Upper lobe of left lung (tissue), 4 donors: Measurements from ENCODE around the gene MCCC1.

Experiments used
- EP300 ChIP-seq, 4 donors: sonication (generic); formaldehyde crosslinking; IDR thresholded peaks; one replicate each; pipeline ENCODE4 v1.5.1; 2017; ENCODE audit warnings: antibody characterized with exemption in 4 of 4, control low read depth in 2 of 4
- POLR2A ChIP-seq, 4 donors: fragments of 450-650 bp; IDR thresholded peaks; one replicate each; pipeline ENCODE4 v1.5.1; 2016 to 2017; ENCODE audit warnings: antibody characterized with exemption in 4 of 4, mild to moderate bottlenecking in 2 of 4
- POLR2AphosphoS5 ChIP-seq, 2 donors: sonication (generic); formaldehyde crosslinking; IDR thresholded peaks; one replicate each; pipeline ENCODE4 v1.5.1; 2017; ENCODE audit warnings: antibody characterized with exemption in 2 of 2
- TF ChIP-seq, protein P1 (sequence below), 6 experiments: fragments of 450-650 bp in 4 of 6; fragments of 200-600 bp in 2 of 6; sonication (generic) in 2 of 6; IDR thresholded peaks; one replicate each; pipeline ENCODE4 v1.5.1; 2016 to 2019; ENCODE audit warnings: antibody characterized with exemption in 6 of 6

DNA sequence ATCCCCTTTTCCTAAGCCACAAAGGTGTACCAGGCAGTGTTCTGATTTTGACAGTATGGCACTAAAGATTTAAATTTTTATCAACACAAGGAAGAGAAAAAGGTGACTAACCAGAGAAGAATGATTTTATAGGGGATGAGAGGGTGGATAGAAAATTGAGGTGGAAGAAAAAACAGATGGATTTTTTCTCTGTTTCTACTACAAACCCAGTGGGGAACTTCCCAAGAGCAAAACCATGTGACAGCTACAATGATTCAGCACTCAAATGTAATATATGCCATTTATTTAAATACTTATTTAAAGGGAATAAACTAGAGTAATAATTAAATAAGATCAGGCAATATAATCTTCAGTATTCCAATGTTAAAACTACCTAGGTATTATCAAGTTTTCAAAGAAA, 130.0 kb downstream of the MCCC1 start:
- TF ChIP-seq, protein P1, sequence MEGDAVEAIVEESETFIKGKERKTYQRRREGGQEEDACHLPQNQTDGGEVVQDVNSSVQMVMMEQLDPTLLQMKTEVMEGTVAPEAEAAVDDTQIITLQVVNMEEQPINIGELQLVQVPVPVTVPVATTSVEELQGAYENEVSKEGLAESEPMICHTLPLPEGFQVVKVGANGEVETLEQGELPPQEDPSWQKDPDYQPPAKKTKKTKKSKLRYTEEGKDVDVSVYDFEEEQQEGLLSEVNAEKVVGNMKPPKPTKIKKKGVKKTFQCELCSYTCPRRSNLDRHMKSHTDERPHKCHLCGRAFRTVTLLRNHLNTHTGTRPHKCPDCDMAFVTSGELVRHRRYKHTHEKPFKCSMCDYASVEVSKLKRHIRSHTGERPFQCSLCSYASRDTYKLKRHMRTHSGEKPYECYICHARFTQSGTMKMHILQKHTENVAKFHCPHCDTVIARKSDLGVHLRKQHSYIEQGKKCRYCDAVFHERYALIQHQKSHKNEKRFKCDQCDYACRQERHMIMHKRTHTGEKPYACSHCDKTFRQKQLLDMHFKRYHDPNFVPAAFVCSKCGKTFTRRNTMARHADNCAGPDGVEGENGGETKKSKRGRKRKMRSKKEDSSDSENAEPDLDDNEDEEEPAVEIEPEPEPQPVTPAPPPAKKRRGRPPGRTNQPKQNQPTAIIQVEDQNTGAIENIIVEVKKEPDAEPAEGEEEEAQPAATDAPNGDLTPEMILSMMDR (IDR thresholded peaks at IDR 0.05): no peak
- TF ChIP-seq POLR2A (IDR thresholded peaks at IDR 0.05): no peak
- no peak for TF ChIP-seq EP300 (IDR thresholded peaks at IDR 0.05)
- TF ChIP-seq POLR2AphosphoS5 (IDR thresholded peaks at IDR 0.05): no peak
